OCI-LY7 (cell line): Measurements from ENCODE around the gene BCAR3. TPM values are rescaled to one million over a fixed set of nuclear protein-coding genes. Genes with fewer than 3 reads are reported as not detected.

Source experiments
- BruUV-seq: library from RNA; stranded (reverse); fragments of 400-500 nt; replicated peaks from 2 replicates; lab custom pipeline; 2021; lab: Mats Ljungman, UMichigan
- CTCF ChIA-PET: fragments of 300-600 bp; sonication (Branson Sonifier 250); formaldehyde crosslinking; loops from one replicate; lab custom pipeline; 2022; ENCODE audit warnings: antibody characterized with exemption; ENCODE audit not compliant: unreplicated experiment; lab: Charles Lee
- POLR2A ChIA-PET: fragments of 300-600 bp; sonication (Branson Sonifier 250); formaldehyde crosslinking; loops from one replicate; lab custom pipeline; 2022; ENCODE audit warnings: antibody characterized with exemption; lab: Charles Lee
- DNase-seq: peaks from one replicate; pipeline ENCODE4 v3.0.0-alpha.2; 2015; ENCODE audit warnings: low spot score
- H2AFZ ChIP-seq: fragments of 200-600 bp; sonication (generic), shearing (Covaris generic); 2 replicates; pipeline ENCODE4 v1.6.1; 2014; ENCODE audit warnings: mild to moderate bottlenecking, antibody characterized with exemption, low read length, moderate library complexity
- H3K27ac ChIP-seq: fragments of 200-600 bp; sonication (generic); 2 replicates; pipeline ENCODE4 v1.5.1; 2014; ENCODE audit warnings: mixed run types, low read depth, mild to moderate bottlenecking, moderate library complexity, low read length, inconsistent platforms; ENCODE audit not compliant: poor library complexity, severe bottlenecking
- H3K36me3 ChIP-seq: fragments of 200-600 bp; sonication (generic); 2 replicates; pipeline ENCODE4 v1.6.1; 2014; ENCODE audit warnings: mild to moderate bottlenecking, antibody characterized with exemption, low read length, moderate library complexity, mixed read lengths; ENCODE audit not compliant: insufficient read depth
- H3K4me1 ChIP-seq: fragments of 200-600 bp; sonication (generic); 2 replicates; pipeline ENCODE4 v1.5.1; 2014; ENCODE audit warnings: mild to moderate bottlenecking, low read length; ENCODE audit not compliant: insufficient read depth, poor library complexity, severe bottlenecking
- H3K4me2 ChIP-seq: fragments of 200-600 bp; sonication (generic); 2 replicates; pipeline ENCODE4 v1.6.1; 2014; ENCODE audit warnings: mild to moderate bottlenecking, low read length
- H3K4me3 ChIP-seq: fragments of 200-600 bp; sonication (generic); 2 replicates; pipeline ENCODE4 v1.5.1; 2014; ENCODE audit warnings: mild to moderate bottlenecking, low read depth, low read length; ENCODE audit not compliant: poor library complexity, severe bottlenecking
- H3K79me2 ChIP-seq: fragments of 200-600 bp; sonication (generic); 2 replicates; pipeline ENCODE4 v1.6.1; 2016; ENCODE audit warnings: low read depth, mild to moderate bottlenecking, low read length, moderate library complexity, mixed read lengths; ENCODE audit not compliant: insufficient read depth
- H3K9me2 ChIP-seq: fragments of 200-600 bp; sonication (generic); 2 replicates; pipeline ENCODE4 v1.6.1; 2016; ENCODE audit warnings: mild to moderate bottlenecking, low read length, mixed read lengths; ENCODE audit not compliant: insufficient read depth
- H3K9me3 ChIP-seq: fragments of 200-600 bp; sonication (generic); 2 replicates; pipeline ENCODE4 v1.6.1; 2014; ENCODE audit warnings: mild to moderate bottlenecking, mixed run types, low read length, mixed read lengths
- H4K20me1 ChIP-seq: fragments of 200-600 bp; sonication (generic); 2 replicates; pipeline ENCODE4 v1.6.1; 2014; ENCODE audit warnings: mild to moderate bottlenecking, antibody characterized with exemption, low read length, moderate library complexity, mixed read lengths; ENCODE audit not compliant: insufficient read depth
- CTCF ChIP-seq: fragments of 200-600 bp; sonication (generic); conservative IDR thresholded peaks from 2 replicates; pipeline ENCODE4 v1.5.1; 2014; ENCODE audit warnings: mild to moderate bottlenecking, antibody characterized with exemption, low read length, moderate library complexity, mixed read lengths
- EZH2phosphoT487 ChIP-seq: fragments of 200-600 bp; sonication (generic); IDR thresholded peaks from 2 replicates; pipeline ENCODE4 v1.6.1; 2018; ENCODE audit warnings: low read depth, borderline replicate concordance, mild to moderate bottlenecking, mixed run types, antibody characterized with exemption, low read length, moderate library complexity, mixed read lengths
- intact Hi-C: fragments of 100-400 bp; cut with micrococcal nuclease; formaldehyde crosslinking; loops from one replicate; pipeline ENCODE4 v1.10.0; 2022; ENCODE audit not compliant: unreplicated experiment
- total RNA-seq, 2 experiments: library from RNA; depleted of rRNA in 1 of 2; stranded (reverse); fragments of >200 nt in 1 of 2; shearing (Covaris generic) in 1 of 2; gene quantifications; 2 replicates each; pipeline ENCODE4 v1.2.3, GENCODE V29; 2014 to 2022

Gene BCAR3
- total RNA-seq, 2 experiments from 2014 or later = 16.3 to 24.2 TPM

DNA sequence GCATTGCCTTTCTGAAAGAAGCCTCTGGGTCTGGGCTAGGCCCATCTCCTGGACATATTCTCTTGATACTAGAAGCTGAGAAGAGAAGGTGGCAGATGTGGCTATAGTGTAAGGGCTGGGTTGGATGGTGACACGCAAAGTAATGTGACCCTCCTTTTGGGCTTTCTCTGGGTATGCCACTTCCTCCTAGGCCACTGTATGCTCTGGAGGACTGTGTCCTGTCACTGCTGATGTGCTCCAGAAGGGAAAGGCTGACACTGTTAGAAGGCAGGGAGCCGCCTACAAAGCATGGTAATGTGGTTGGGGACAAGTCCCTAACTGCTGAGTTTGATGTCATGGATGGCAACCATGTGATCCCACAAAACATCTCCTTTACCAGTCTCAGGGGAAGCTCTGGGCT lies 112.1 kb downstream of the BCAR3 start:
- H3K4me1 ChIP-seq = no peaks in the 10 kb centered on the region
- H3K4me3 ChIP-seq = no peak overlapping the region
- peaks cover 64% of the 10 kb centered on the region for H3K36me3 ChIP-seq
- no peak overlapping the region for H3K27ac ChIP-seq
- H3K79me2 ChIP-seq = no peaks in the 10 kb centered on the region
- DNase-seq = no peak
- ChIA-PET CTCF (no interaction called here), POLR2A (interaction anchor here (1.1 kb wide), 1 partner anchor 14 kb away, joined by 6 read pairs; no protein-coding TSS in a partner anchor)
- no peak overlapping the region for H2AFZ ChIP-seq
- no TSS peak for BruUV-seq
- TF ChIP-seq EZH2phosphoT487 = no peak
- TF ChIP-seq CTCF = no peak
- no peak overlapping the region for H3K4me2 ChIP-seq
- H3K9me3 ChIP-seq = no peaks in the 10 kb centered on the region
- H3K9me2 ChIP-seq = no peaks in the 10 kb centered on the region
- intact Hi-C loops = no loop called here
- H4K20me1 ChIP-seq = no peaks in the 10 kb centered on the region

DNA sequence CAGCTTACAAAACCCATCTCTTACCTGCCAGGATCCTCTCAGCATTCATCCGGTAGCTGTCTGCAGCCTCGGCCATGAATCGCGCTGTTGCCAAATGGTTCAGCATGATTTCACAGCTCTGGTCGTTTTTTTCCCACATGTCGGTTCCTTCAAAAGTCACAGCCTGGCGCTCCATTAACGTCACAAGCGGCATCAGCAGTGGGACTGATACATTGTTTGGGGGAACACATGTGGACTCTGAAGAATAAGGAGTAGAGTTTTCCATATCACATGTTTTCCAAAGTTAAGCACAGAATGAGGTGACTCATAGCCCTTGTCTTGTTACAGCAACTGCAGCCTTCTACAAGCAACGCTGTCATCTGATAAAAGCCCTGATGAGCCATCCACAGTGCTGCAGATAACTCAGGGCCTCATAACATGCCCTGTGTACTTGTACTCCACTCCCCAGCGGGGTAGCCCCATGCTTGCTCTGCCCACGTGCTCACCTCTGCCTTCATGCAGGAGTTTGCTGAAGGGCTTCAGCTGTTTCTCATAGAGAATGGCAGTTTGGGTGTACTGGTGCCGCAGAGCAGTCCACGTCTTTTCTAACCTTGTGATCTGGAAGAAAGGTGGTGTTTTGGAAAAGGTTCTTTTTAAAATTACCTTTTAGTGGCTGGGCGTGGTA lies 114.2 kb downstream of the BCAR3 start:
- no TSS peak for BruUV-seq
- Histone ChIP-seq H3K36me3 (peaks cover 61% of the 10 kb centered on the region), H3K9me3 (no peaks in the 10 kb centered on the region), H3K9me2 (no peaks in the 10 kb centered on the region), H3K4me3 (no peak overlapping the region), H3K79me2 (no peaks in the 10 kb centered on the region), H3K4me2 (no peak overlapping the region), H3K27ac (no peak overlapping the region), H2AFZ (no peak overlapping the region), H4K20me1 (no peaks in the 10 kb centered on the region), H3K4me1 (no peaks in the 10 kb centered on the region)
- TF ChIP-seq EZH2phosphoT487 (no peak), CTCF (no peak)
- intact Hi-C loops = no loop called here
- ChIA-PET CTCF (no interaction called here), POLR2A (no interaction called here)
- no peak for DNase-seq

DNA sequence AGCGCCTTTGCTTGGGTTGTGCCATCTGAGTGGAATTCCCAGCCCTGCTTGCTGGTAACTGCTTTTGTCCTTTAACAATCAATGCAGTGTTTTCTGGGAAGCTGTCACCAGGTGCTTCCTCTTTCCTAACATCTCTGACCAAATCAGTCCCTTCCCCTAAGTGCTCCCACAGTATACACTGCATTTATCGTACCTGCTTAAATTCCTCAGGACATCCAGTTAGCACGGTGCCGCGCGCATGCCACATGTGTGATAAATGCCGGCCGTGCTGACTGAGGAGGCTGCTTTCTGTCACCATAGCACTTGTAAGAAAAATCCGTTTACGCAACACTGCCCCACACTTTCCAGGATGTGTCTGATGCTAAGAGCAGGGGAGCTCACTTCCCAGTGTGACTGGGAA lies 115.4 kb downstream of the BCAR3 start:
- no peak overlapping the region for H3K4me3 ChIP-seq
- no TSS peak for BruUV-seq
- TF ChIP-seq CTCF = no peak
- no peak overlapping the region for H3K4me2 ChIP-seq
- POLR2A ChIA-PET = interaction anchor here (0.6 kb wide), 1 partner anchor 10 kb away, joined by 3 read pairs; no protein-coding TSS in a partner anchor
- no peak for DNase-seq
- no peaks in the 10 kb centered on the region for H4K20me1 ChIP-seq
- H3K36me3 ChIP-seq = peaks cover 64% of the 10 kb centered on the region
- H3K9me3 ChIP-seq = no peaks in the 10 kb centered on the region
- no peaks in the 10 kb centered on the region for H3K9me2 ChIP-seq
- no peak overlapping the region for H2AFZ ChIP-seq
- H3K79me2 ChIP-seq = no peaks in the 10 kb centered on the region
- no peaks in the 10 kb centered on the region for H3K4me1 ChIP-seq
- intact Hi-C loops = no loop called here
- CTCF ChIA-PET = no interaction called here
- H3K27ac ChIP-seq = no peak overlapping the region
